H1 (cell line): Measurements from ENCODE around the gene COL5A1. TPM values are rescaled to one million over a fixed set of nuclear protein-coding genes. Genes with fewer than 3 reads are reported as not detected.

Experiments
- CTCF ChIA-PET: fragments of 300-600 bp; sonication (Branson Sonifier 250); formaldehyde crosslinking; loops from one replicate; lab custom pipeline; 2021; ENCODE audit not compliant: partially characterized antibody; lab: Charles Lee
- POLR2A ChIA-PET: fragments of 300-600 bp; sonication (Branson Sonifier 250); formaldehyde crosslinking; loops from one replicate; lab custom pipeline; 2021; ENCODE audit warnings: inconsistent platforms; ENCODE audit not compliant: partially characterized antibody; lab: Charles Lee
- DNase-seq, 2 experiments: peaks; one replicate each; pipeline versions ENCODE4 v3.0.0 to v3.0.0-alpha.2; 2010 to 2022; ENCODE audit warnings: low spot score in 2 of 2, low read depth in 1 of 2, mixed read lengths in 1 of 2
- FAIRE-seq: peaks from 2 replicates; lab custom pipeline; 2011; peaks lifted over from hg19 to GRCh38; lab: Jason Lieb, UNC
- H2AFZ ChIP-seq: 2 replicates; pipeline ENCODE4 v1.8.1; 2012; ENCODE audit warnings: low read length, inconsistent platforms
- H2AK5ac ChIP-seq: 2 replicates; pipeline ENCODE4 v1.6.1; 2013; ENCODE audit warnings: low read depth, low read length
- H2BK120ac ChIP-seq: replicated peaks from 2 replicates; pipeline ENCODE3; 2013; ENCODE audit warnings: low read depth, low read length, inconsistent platforms
- H2BK12ac ChIP-seq: 2 replicates; pipeline ENCODE4 v1.6.1; 2013; ENCODE audit warnings: low read depth, low read length
- H2BK15ac ChIP-seq: 2 replicates; pipeline ENCODE4 v1.6.1; 2013; ENCODE audit warnings: low read length
- H2BK20ac ChIP-seq: 2 replicates; pipeline ENCODE4 v1.6.1; 2013; ENCODE audit warnings: low read length
- H2BK5ac ChIP-seq: 2 replicates; pipeline ENCODE4 v1.6.1; 2013; ENCODE audit warnings: low read depth, low read length
- H3K14ac ChIP-seq: 2 replicates; pipeline ENCODE4 v1.6.1; 2013; ENCODE audit warnings: inconsistent platforms; ENCODE audit not compliant: insufficient read length
- H3K18ac ChIP-seq: 2 replicates; pipeline ENCODE4 v1.6.1; 2013; ENCODE audit warnings: low read length; ENCODE audit errors: extremely low read depth
- H3K23ac ChIP-seq: 2 replicates; pipeline ENCODE4 v1.6.1; 2013; ENCODE audit warnings: inconsistent platforms; ENCODE audit not compliant: insufficient read length
- H3K23me2 ChIP-seq: 2 replicates; pipeline ENCODE4 v1.6.1; 2013; ENCODE audit warnings: low read depth, low read length
- H3K27ac ChIP-seq: 2 replicates; pipeline ENCODE4 v1.6.1; 2011; ENCODE audit warnings: low read depth, low read length, inconsistent platforms
- H3K27me3 ChIP-seq, 4 experiments: replicated peaks in 1 of 4; 1 replicate in 1 of 4; 2 replicates in 3 of 4; pipeline versions ENCODE4 v1.6.1 to v1.8.1; 2011 to 2013; ENCODE audit warnings: low read length in 3 of 4, mild to moderate bottlenecking in 3 of 4, inconsistent platforms in 2 of 4, mixed read lengths in 2 of 4, moderate library complexity in 1 of 4; ENCODE audit not compliant: control insufficient read depth in 3 of 4, insufficient read depth in 3 of 4; ENCODE audit errors: extremely low read depth in 1 of 4
- H3K36me3 ChIP-seq, 4 experiments: 2 replicates each; pipeline versions ENCODE4 v1.6.1 to v1.8.1; 2011 to 2013; ENCODE audit warnings: mild to moderate bottlenecking in 4 of 4, low read length in 3 of 4, moderate library complexity in 2 of 4, control low read depth in 1 of 4, inconsistent platforms in 1 of 4; ENCODE audit not compliant: insufficient read depth in 4 of 4, control insufficient read depth in 2 of 4
- H3K4ac ChIP-seq: replicated peaks from 2 replicates; pipeline ENCODE3; 2013; ENCODE audit warnings: low read length, low read depth, mixed read lengths, inconsistent platforms; ENCODE audit not compliant: insufficient read length
- H3K4me1 ChIP-seq, 4 experiments: replicated peaks in 1 of 4; 1 replicate in 1 of 4; 2 replicates in 3 of 4; pipeline versions ENCODE4 v1.6.1 to v1.8.1; 2011 to 2013; ENCODE audit warnings: low read length in 3 of 4, inconsistent platforms in 2 of 4, mixed read lengths in 1 of 4; ENCODE audit not compliant: insufficient read depth in 4 of 4, control insufficient read depth in 3 of 4
- H3K4me2 ChIP-seq, 2 experiments: 2 replicates each; pipeline versions ENCODE4 v1.6.1 to v1.8.1; 2011 to 2013; ENCODE audit warnings: low read depth in 2 of 2, low read length in 2 of 2, control low read depth in 1 of 2, inconsistent platforms in 1 of 2, mild to moderate bottlenecking in 1 of 2; ENCODE audit not compliant: insufficient read depth in 1 of 2
- H3K4me3 ChIP-seq, 4 experiments: fragments of 200-600, 300-600 bp in 1 of 4; sonication (generic), shearing (Covaris generic), sonication (Bioruptor Twin) in 1 of 4; 2 replicates each; pipeline versions ENCODE4 v1.5.1 to v1.8.1; 2011 to 2016; ENCODE audit warnings: low read length in 4 of 4, low read depth in 3 of 4, control low read depth in 2 of 4, inconsistent platforms in 2 of 4, mild to moderate bottlenecking in 2 of 4, mixed read lengths in 1 of 4, moderate library complexity in 1 of 4; ENCODE audit not compliant: insufficient read depth in 2 of 4; ENCODE audit errors: extremely low read depth in 1 of 4
- H3K56ac ChIP-seq: replicated peaks from 2 replicates; pipeline ENCODE3; 2013; ENCODE audit warnings: low read depth, mild to moderate bottlenecking, mixed read lengths, low read length, inconsistent platforms; ENCODE audit not compliant: insufficient read length
- H3K79me1 ChIP-seq: 2 replicates; pipeline ENCODE4 v1.6.1; 2013; ENCODE audit warnings: low read depth, low read length, control low read depth
- H3K79me2 ChIP-seq, 2 experiments: 2 replicates each; pipeline versions ENCODE4 v1.6.1 to v1.8.1; 2012 to 2013; ENCODE audit warnings: low read length in 2 of 2, mild to moderate bottlenecking in 2 of 2, inconsistent platforms in 1 of 2; ENCODE audit not compliant: insufficient read depth in 2 of 2, control insufficient read depth in 1 of 2
- H3K9ac ChIP-seq, 4 experiments: replicated peaks in 1 of 4; 1 replicate in 1 of 4; 2 replicates in 3 of 4; pipeline versions ENCODE4 v1.6.1 to v1.8.1; 2011 to 2013; ENCODE audit warnings: low read depth in 3 of 4, low read length in 3 of 4, control low read depth in 2 of 4, mild to moderate bottlenecking in 2 of 4, moderate library complexity in 2 of 4, inconsistent platforms in 1 of 4; ENCODE audit errors: extremely low read depth in 1 of 4
- H3K9me3 ChIP-seq, 2 experiments: 2 replicates each; pipeline versions ENCODE4 v1.6.1 to v1.8.1; 2012 to 2013; ENCODE audit warnings: mild to moderate bottlenecking in 2 of 2, moderate library complexity in 2 of 2, control low read depth in 1 of 2, inconsistent platforms in 1 of 2, low read depth in 1 of 2, low read length in 1 of 2, mixed read lengths in 1 of 2; ENCODE audit not compliant: insufficient read depth in 2 of 2
- H4K20me1 ChIP-seq, 2 experiments: replicated peaks in 1 of 2; 2 replicates each; pipeline versions ENCODE3 to v1.8.1; 2011 to 2013; ENCODE audit warnings: inconsistent platforms in 2 of 2, low read length in 2 of 2, mild to moderate bottlenecking in 1 of 2; ENCODE audit not compliant: insufficient read depth in 2 of 2, control insufficient read depth in 1 of 2
- H4K5ac ChIP-seq: 2 replicates; pipeline ENCODE4 v1.6.1; 2013; ENCODE audit warnings: low read length, low read depth, mixed read lengths, inconsistent platforms; ENCODE audit not compliant: insufficient read length
- H4K8ac ChIP-seq: 2 replicates; pipeline ENCODE4 v1.8.0; 2013; ENCODE audit warnings: mild to moderate bottlenecking, moderate library complexity, low read length, inconsistent platforms; ENCODE audit not compliant: insufficient read depth; ENCODE audit errors: extremely low read depth
- H4K91ac ChIP-seq: replicated peaks from 2 replicates; pipeline ENCODE3; 2013; ENCODE audit warnings: low read length, mixed read lengths, inconsistent platforms; ENCODE audit not compliant: insufficient read length
- FOSL1 ChIP-seq: IDR thresholded peaks from 2 replicates; pipeline ENCODE4 v1.6.1; 2011; ENCODE audit warnings: mild to moderate bottlenecking, low read depth, low read length, moderate library complexity; ENCODE audit not compliant: insufficient read depth
- MAX ChIP-seq: IDR thresholded peaks from 2 replicates; pipeline ENCODE4 v1.6.1; 2012; ENCODE audit warnings: inconsistent platforms
- NANOG ChIP-seq: IDR thresholded peaks from 2 replicates; pipeline ENCODE4 v1.6.1; 2011; ENCODE audit warnings: low read length, low read depth, mild to moderate bottlenecking, inconsistent platforms; ENCODE audit not compliant: insufficient read depth, poor library complexity, severe bottlenecking
- RAD21 ChIP-seq, 2 experiments: IDR thresholded peaks in 1 of 2; conservative IDR thresholded peaks in 1 of 2; 2 replicates each; pipeline ENCODE4 v1.6.1; 2011; ENCODE audit warnings: low read depth in 2 of 2, low read length in 2 of 2, improper control_type of control experiment in 1 of 2, inconsistent platforms in 1 of 2, mild to moderate bottlenecking in 1 of 2, moderate library complexity in 1 of 2
- RBBP5 ChIP-seq: IDR thresholded peaks from 2 replicates; pipeline ENCODE4 v1.7.1; 2012; ENCODE audit warnings: low read depth, mild to moderate bottlenecking, inconsistent platforms, low read length, moderate library complexity, borderline replicate concordance
- RNF2 ChIP-seq: fragments of 200-900, 300-1000 bp; sonication (generic); IDR thresholded peaks from 2 replicates; pipeline ENCODE4 v1.7.1; 2016; ENCODE audit warnings: borderline replicate concordance, low read depth, mild to moderate bottlenecking, antibody characterized with exemption, low read length; ENCODE audit not compliant: poor library complexity, severe bottlenecking; ENCODE audit errors: missing control alignments
- SUZ12 ChIP-seq: fragments of 200-600 bp; sonication (generic); IDR thresholded peaks from 2 replicates; pipeline ENCODE4 v1.6.1; 2012; ENCODE audit warnings: mild to moderate bottlenecking, inconsistent platforms, low read length, moderate library complexity, mixed read lengths
- TEAD4 ChIP-seq: IDR thresholded peaks from 2 replicates; pipeline ENCODE4 v1.6.1; 2012; ENCODE audit warnings: low read depth, low read length, inconsistent platforms, mixed read lengths
- WGBS, 2 experiments: shearing (Covaris generic) in 1 of 2; methylation state at CpG; one replicate each; pipeline versions ENCODE4 v1.1.6 to v1.1.7; 2013 to 2015; ENCODE audit warnings: low lambda C conversion rate in 2 of 2, mixed read lengths in 2 of 2, inconsistent platforms in 1 of 2, low coverage in 1 of 2, missing lambda C conversion rate in 1 of 2; ENCODE audit not compliant: insufficient replicate concordance in 2 of 2, insufficient coverage in 1 of 2, insufficient read length in 1 of 2; ENCODE audit errors: extremely low coverage in 1 of 2, missing lambda C conversion rate in 1 of 2; 5-methylcytosine and 5-hydroxymethylcytosine counted together
- polyA plus RNA-seq, 7 experiments: library from polyadenylated mRNA; depleted of rRNA in 3 of 7; stranded (reverse) in 5 of 7; unstranded in 2 of 7; fragments of >200 nt in 5 of 7; fragments of 200-250 nt in 2 of 7; gene quantifications; 1 replicate in 5 of 7; 2 replicates in 1 of 7; 4 replicates in 1 of 7; pipeline versions ENCODE4 v1.2.1 to v1.2.3, GENCODE V29; 2011 to 2013; ENCODE audit warnings: missing spikeins in 2 of 7, mixed read lengths in 2 of 7
- total RNA-seq: library from RNA; stranded (reverse); fragmentation: NEBNext Ultra II Directional; extraction: Animal tissue kit (Norgen Biotek cat#: 25700); gene quantifications from 2 replicates; pipeline ENCODE4 v1.2.1, GENCODE V29; 2021
- TF ChIP-seq, protein P1 (sequence below): IDR thresholded peaks from 2 replicates; pipeline ENCODE4 v1.6.1; 2011; ENCODE audit warnings: low read depth, mild to moderate bottlenecking, low read length; ENCODE audit not compliant: insufficient read depth
- TF ChIP-seq, protein P2 (sequence below): IDR thresholded peaks from 2 replicates; pipeline ENCODE4 v1.6.1; 2012; ENCODE audit warnings: low read length, inconsistent platforms

Gene COL5A1
- total and polyA plus RNA-seq, 2 of the 8 experiments (the other 6 are each of a cell fraction or from before 2014, with no cell fraction given) = 3.8 to 12.0 TPM

- Histone ChIP-seq H3K18ac (no peak overlapping the region), H3K4me2 (no peak overlapping the region), H3K36me3 (no peaks in the 10 kb centered on the region; a peak in 1 of 8 replicates), H2BK15ac (no peak overlapping the region), H4K91ac (no peak overlapping the region), H3K56ac (no peak overlapping the region), H2BK120ac (no peak overlapping the region), H3K4ac (no peak overlapping the region), H3K4me3 (no peak overlapping the region), H3K79me2 (no peaks in the 10 kb centered on the region), H3K9ac (no peak overlapping the region), H3K27ac (no peak overlapping the region), H3K27me3 (no peaks in the 10 kb centered on the region), H2BK5ac (no peak overlapping the region), H3K79me1 (no peaks in the 10 kb centered on the region), H4K8ac (no peak overlapping the region), H3K23me2 (peaks cover 1% of the 10 kb centered on the region; the same call in 1 of the 2 replicates), H4K5ac (no peak overlapping the region), H2AK5ac (no peak overlapping the region), H3K9me3 (peaks cover 0 to 11% of the 10 kb centered on the region in 2 experiments; a peak in 2 of 4 replicates), H2BK20ac (no peak overlapping the region), H2BK12ac (no peak overlapping the region), H3K23ac (no peak overlapping the region), H2AFZ (no peak overlapping the region), H3K4me1 (no peaks in the 10 kb centered on the region), H4K20me1 (no peaks in the 10 kb centered on the region), H3K14ac (no peak overlapping the region)
- DNase-seq = no peak
- 88% methylated on average over 8 of the region's 8 CpGs; no CpG with 5 or more reads in 1 of the 2 experiments for WGBS, 2 experiments
- CTCF ChIA-PET = no interaction called here
- FAIRE-seq = no peak
- POLR2A ChIA-PET = no interaction called here
- TF ChIP-seq NANOG (no peak), RNF2 (no peak), RAD21 (IDR thresholded peaks at IDR 0.05 in 1 of 2, conservative IDR thresholded peaks at IDR 0.05 in 1 of 2; ENCODE audit: low read depth in 2 of 2, low read length in 2 of 2) (no peak), TEAD4 (no peak), SUZ12 (no peak), MAX (no peak), FOSL1 (no peak), RBBP5 (no peak)
- TF ChIP-seq, protein P1, sequence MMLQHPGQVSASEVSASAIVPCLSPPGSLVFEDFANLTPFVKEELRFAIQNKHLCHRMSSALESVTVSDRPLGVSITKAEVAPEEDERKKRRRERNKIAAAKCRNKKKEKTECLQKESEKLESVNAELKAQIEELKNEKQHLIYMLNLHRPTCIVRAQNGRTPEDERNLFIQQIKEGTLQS = no peak
- TF ChIP-seq, protein P2, sequence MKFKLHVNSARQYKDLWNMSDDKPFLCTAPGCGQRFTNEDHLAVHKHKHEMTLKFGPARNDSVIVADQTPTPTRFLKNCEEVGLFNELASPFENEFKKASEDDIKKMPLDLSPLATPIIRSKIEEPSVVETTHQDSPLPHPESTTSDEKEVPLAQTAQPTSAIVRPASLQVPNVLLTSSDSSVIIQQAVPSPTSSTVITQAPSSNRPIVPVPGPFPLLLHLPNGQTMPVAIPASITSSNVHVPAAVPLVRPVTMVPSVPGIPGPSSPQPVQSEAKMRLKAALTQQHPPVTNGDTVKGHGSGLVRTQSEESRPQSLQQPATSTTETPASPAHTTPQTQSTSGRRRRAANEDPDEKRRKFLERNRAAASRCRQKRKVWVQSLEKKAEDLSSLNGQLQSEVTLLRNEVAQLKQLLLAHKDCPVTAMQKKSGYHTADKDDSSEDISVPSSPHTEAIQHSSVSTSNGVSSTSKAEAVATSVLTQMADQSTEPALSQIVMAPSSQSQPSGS = no peak
Measured at GRCh38 chr9:134617246-134617645, 24.4 kb upstream of the COL5A1 start.
